ENCODE measurements around the gene RITA1. TPM values are rescaled to one million over a fixed set of nuclear protein-coding genes. Genes with fewer than 3 reads are reported as not detected.

The RITA1 gene
- total RNA-seq, 1 experiment from 2014 or later, result 17.9 TPM

GRCh38 chr12:113174461-113175384 lies 10.8 kb upstream of the RITA1 start:
- DNase-seq (ENCODE audit: low spot score), result peak; percentile 43

DNA sequence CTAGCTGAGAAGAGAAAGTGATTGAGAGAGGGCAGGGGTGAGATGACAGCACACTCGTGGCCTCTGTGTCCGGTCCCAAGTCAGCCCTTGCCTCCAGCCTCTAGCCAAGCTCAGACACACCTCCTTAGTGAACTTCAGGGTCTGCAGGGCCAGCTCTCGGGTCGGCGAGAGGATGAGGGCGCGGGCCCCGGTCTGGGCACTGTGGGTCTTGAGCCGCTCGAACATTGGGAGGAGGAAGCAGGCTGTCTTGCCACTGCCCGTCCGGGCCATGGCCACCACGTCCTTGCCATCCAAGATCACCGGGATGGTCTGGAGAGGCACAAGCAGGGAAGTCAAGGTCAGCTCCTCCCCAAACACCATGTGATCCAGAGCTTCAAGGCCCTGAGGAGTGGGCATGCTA lies 6.5 kb upstream of the RITA1 start:
- DNase-seq (ENCODE audit: low spot score), result no peak

GRCh38 chr12:113180333-113180732 lies 5.2 kb upstream of the RITA1 start:
- no peak for DNase-seq (ENCODE audit: low spot score)

- no peak for DNase-seq (ENCODE audit: low spot score)
Observed at GRCh38 chr12:113181975-113182374, 3.5 kb upstream of the RITA1 start.

DNA sequence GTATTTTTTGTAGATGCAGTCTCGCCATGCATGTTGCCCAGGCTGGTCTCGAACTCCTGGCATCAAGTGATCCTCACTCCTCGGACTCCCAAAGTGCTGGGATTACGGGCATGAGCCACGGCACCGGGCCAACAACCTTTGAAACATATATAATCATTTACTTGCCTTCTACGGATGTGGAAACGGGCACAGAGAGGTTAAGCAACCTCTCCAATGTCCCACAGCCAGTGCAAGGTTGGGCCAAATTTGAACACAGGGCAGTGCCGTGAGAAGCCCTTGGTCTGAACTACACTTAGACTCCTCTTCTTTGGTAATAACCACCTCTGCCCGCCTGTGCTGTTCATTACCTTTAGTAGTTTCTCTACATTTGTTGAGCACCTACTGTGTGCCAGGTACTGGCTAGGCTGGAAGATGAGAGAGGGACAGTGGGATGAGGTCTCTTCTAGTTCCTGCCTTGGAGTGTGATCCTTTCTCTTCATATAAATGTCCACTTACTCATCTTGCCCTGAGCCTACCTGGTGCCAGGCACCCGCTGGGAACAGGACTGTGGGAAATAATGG lies 2.4 kb upstream of the RITA1 start:
- no peak for DNase-seq (ENCODE audit: low spot score)

DNA sequence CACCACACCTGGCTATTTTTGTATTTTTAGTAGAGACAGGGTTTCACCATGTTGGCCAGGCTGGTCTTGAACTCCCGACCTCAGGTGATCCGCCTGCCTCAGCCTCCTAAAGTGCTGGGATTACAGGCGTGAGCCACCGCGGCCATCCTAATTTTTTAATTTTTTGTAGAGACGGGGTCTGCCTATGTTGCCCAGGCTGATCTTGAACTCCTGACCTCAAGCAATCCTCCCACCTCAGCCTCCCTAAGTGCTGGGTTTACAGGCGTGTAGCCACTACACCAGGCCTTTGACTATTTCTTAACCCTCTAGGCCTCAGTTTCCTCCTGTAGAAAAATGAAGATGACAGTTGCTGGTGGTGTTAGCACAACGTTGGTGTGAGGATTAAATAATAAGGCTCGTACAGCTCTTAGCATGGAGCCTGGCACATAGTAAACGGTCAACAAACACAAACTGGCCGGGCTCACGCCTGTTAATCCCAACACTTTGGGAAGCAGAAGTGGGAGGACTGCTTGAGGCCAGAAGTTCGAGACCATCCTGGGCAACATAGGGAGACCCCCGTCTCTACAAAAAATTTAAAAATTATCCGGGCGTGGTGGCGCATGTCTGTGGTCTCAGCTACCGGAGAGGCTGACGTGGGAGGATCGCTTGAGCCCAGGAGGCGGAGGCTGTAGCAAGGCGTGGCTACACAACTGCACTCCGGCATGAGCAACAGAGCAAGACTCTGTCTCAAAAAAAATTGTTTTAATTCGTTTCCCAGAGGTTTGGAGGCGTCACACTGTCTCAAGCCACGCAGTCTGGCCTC lies 1.2 kb upstream of the RITA1 start:
- no peak for DNase-seq (ENCODE audit: low spot score)

GRCh38 chr12:113184900-113185179 lies 681 bp upstream of the RITA1 start:
- DNase-seq (ENCODE audit: low spot score), result peak; percentile 83

DNA sequence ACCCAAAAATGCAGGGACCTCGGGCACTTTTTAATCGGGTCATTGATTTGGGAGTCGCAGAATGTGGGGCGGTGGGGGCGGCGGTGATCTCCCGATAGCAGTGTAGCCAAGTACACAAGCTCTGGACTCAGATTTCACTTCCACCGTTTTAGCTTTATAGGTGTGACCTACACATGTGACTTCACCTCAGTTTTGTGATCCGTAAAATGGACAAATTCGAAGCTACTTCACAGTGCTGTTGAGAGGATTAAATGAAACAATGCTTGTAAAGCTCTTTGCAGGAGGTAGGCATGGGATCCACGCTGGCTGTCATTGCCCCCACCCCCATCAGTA lies 478 bp downstream of the RITA1 start:
- DNase-seq (ENCODE audit: low spot score), result no peak

GRCh38 chr12:113186666-113187325 lies 1.3 kb downstream of the RITA1 start:
- DNase-seq (ENCODE audit: low spot score), result no peak

DNA sequence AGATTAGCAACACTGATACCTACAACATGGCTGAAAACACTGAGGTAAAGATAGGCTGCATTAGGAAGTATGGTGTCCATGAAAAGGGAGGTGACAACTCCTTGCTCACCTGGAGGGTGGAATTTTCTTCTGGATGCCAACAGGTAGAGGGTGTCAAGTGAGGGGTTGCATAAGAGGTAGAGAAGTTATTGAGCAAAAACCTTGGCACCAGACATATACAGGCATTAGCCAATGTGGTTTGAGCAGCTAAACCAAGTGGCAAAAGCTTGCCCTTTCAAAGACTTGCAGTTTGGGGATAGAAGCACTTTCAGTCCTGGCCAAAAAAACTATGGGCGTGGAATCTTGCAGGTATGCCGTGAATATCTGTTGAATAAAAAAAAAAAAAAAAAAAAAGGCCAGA lies 3.8 kb downstream of the RITA1 start:
- DNase-seq (ENCODE audit: low spot score), result no peak

DNA sequence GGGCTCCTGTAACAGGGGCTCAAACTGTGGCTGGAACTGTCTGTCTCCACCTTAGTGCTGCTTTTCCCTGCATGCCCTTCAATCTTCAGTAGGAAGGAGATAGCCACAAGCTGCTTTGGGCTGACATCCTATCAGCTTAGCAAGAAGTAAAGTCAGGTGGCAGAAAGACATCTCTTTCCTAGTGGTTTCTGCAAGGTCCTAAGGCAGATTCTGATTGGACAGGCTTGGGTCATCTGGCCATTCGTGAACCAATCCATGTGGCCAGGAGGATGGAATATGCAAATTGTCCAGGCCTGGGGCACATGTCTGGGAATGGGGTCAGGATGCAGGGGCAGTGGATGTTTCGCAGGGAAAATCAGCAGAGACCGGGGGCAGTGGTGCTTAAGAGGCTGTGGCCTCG lies 5.2 kb downstream of the RITA1 start:
- DNase-seq (ENCODE audit: low spot score), result peak; percentile 57

DNA sequence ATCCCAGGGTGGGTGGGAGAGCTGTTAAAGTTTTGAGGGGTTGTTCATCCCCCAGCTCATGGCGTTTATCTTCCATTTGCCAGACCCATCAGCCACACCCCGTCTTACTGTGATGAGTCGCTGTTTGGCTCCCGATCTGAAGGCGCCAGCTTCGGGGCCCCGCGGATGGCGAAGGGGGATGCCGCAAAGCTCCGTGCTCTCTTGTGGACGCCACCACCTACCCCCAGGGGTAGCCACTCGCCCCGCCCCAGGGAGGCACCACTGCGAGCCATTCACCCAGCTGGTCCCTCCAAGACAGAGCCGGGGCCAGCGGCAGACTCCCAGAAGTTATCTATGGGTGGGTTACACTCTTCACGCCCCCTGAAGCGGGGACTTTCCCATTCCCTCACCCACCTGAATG lies 5.7 kb downstream of the RITA1 start:
- no peak for DNase-seq (ENCODE audit: low spot score)

- no peak for DNase-seq (ENCODE audit: low spot score)
Observed at GRCh38 chr12:113194971-113195391, 9.5 kb downstream of the RITA1 start.

DNA sequence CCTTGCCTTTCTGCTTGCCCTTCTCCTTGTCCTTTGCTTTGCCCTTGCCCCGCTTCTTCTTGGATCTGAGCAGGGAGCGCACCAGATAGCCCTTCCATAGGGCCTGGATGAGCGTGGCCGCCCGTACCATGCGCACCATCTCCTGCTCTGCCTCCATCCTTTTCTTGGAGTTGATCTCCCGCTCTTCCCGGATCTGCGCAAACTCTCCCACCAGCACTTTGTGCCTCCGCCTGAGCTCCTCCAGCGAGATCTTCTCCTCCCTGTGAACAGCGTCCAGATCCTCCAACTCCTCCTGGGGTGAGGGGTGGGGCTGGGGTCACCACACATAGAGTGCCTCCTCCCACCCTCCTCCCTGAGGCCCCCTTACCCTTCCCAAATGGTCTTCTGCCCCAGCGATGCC lies 10.1 kb downstream of the RITA1 start:
- DNase-seq (ENCODE audit: low spot score), result no peak

- DNase-seq (ENCODE audit: low spot score), result no peak
Observed at GRCh38 chr12:113196582-113196981, 11.1 kb downstream of the RITA1 start.

GRCh38 chr12:113196990-113197389 lies 11.5 kb downstream of the RITA1 start:
- peak; percentile 72 for DNase-seq (ENCODE audit: low spot score)

DNA sequence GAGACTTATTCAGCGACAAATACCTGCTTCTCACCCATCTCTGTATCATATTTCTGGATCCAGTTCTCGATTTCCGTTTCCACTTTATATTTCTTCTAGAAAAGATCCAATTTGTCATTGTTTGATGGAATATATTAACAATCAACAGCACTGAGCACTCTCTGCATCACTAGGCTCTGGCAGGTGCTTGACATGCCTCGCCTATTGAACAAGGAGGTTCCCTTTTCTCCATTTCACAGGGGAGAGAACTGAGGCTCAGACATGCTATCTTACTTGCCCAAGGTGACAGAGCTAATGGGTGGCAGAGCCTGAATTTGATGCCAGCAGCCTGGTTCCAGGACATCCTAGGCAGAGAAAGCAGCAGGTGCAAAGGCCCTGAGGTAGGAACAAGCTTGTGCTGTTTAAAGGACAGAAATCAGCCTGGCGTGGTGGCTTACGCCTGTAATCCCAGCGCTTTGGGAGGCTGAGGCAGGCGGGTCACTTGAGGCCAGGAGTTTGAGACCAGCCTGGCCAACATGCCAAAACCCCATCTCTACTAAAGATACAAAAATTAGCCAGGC lies 12.1 kb downstream of the RITA1 start:
- DNase-seq (ENCODE audit: low spot score), result no peak

DNA sequence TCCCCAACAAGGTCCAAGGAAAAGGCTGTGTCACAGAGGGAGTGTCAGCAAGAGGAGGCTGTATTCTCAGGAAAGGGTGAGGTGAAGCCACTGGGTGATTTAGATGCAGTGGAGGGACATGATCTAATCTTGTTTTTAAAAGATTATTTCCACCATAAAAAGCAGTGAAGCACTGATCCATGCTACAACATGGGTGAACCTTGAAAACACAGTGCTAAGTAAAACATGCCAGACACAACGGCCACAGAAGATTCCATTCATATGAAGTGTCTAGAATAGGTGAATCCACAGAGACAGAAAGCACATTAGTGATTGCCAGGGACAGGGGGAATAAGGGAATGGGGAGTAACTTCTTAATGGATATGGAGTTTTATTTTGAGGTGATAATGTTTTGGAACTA lies 12.8 kb downstream of the RITA1 start:
- DNase-seq (ENCODE audit: low spot score), result no peak

GRCh38 chr12:113200021-113200797 lies 14.7 kb downstream of the RITA1 start:
- DNase-seq (ENCODE audit: low spot score), result no peak

- no peak for DNase-seq (ENCODE audit: low spot score)
Observed at GRCh38 chr12:113201187-113202177, 16.0 kb downstream of the RITA1 start.

Data from H4 (cell line).